Stimulated activated CD4-positive, alpha-beta T cell treated with anti-CD3 and anti-CD28 coated beads, Interleukin-4, amount 100 ng/mL, for 1 hour (primary cell): Measurements from ENCODE around the gene TMEM130.
A peak's percentile ranks its signal among the peaks of the same experiment; 100 is the strongest.

Source experiments
- DNase-seq: peaks from one replicate; pipeline ENCODE4 v3.0.0-alpha.2; 2020

Gene TMEM130

DNA sequence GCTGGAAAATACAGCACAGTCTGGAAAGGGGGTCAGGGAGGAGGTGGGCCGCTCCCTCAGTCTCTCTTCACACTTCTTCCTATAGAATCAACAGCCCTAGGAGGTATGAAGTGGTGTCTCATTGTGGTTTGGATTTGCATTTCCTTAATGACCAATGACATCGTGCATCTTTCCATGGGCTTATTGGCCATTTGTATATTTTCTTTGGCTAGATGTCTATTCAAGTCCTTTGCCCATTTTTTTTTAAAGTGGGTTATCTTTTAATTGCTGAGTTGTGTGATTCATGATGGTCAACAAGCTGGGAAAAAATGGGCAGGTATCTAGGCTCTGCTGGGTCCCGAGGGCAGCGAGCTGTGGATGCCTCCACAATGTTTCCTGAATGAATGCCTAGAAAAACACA, 29.1 kb downstream of the TMEM130 start:
- DNase-seq = no peak

GRCh38 chr7:98840096-98840495, 29.7 kb downstream of the TMEM130 start:
- DNase-seq = no peak

- no peak for DNase-seq
Measured at GRCh38 chr7:98837630-98837972, 32.2 kb downstream of the TMEM130 start.

- DNase-seq = peak; percentile 6
Measured at GRCh38 chr7:98836811-98837629, 32.8 kb downstream of the TMEM130 start.

DNA sequence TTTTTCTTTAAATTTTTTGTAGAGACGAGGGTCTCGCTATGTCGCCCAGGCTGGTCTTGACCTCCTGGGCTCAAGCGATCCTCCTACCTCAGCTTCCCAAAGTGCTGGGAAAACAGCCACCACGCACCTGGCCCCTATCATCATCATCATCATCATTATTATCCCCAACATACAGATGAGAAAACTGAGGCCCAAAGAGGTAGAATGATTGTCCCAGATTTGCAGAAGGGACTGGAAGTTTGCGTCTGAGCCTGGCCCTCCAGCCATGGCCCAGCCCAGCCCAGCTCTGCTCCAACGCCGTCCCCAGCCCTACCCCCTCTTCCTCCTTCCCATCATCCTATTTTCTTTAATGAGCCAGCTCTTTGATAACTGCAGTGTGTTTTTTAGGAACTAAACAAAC, 34.9 kb downstream of the TMEM130 start:
- no peak for DNase-seq

DNA sequence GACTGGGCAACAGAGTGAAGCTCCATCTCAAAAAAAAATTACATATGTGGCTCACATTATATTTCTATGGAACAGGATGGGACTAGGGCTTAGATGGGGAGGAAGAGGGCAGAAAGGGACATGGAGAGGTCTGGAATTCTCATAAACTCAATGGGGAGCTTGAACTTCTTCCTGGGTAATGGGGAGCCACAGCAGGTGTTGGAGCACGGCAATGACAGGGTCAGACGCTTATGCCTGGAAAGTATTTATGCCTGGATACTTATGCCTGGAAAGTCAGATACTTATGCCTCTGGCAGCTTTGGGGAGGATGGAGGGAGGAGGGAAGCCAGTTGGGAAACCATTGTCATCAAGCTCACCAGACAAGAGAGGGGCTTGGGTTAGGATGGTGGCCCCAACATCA, 36.8 kb downstream of the TMEM130 start:
- DNase-seq = no peak

DNA sequence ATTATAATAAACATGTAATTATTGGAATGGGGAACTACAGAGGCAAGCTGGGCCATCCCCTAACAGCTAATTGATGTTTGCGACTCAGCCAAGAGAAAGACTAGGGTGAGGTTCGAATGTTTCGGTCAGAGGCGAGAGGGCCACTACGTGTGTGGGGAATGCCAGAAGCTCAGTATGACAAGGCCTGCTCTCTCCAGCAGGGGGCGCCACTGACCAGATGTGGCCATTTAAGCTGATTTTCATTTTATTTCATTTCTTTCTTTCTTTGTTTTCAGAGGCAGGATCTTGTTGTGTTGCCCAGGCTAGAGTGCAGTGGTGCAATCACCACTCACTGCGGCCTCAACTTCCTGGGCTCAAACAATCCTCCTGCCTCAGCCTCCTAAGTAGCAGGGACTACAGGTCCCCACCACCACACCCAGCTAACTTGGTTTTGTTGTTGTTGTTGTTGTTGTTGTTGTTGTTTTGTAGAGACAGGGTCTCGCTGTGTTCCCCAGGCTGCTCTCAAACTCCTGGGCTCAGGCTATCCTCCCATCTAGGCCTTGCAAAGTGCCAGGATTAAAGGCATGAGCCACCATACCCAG, 38.1 kb downstream of the TMEM130 start:
- peak; percentile 41 for DNase-seq

DNA sequence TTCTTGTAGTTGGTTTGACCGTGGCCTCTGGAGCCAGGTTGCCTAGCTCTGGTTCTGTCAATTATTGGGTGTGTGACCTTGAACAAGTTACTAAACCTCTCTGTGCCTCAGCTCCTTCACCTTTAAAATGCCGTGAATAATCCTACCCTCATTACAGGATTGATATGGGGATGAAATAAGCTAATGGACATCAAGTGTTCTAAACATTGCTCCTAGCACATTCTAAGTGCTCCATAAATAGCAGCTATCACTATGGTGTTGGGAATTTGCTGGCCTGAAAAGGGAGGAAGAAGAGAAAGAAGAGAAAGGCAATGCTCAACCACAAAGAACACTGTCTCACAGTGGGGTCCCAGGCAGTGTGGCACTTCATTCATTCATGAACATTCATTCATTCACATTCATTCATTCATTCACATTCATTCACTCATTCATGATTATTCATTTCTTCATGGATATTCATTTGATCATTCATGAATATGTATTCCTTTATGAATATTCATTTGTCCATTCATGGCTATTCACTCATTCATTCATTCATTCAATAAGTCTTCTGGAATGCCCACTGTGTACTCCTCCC, 38.8 kb downstream of the TMEM130 start:
- DNase-seq = no peak

DNA sequence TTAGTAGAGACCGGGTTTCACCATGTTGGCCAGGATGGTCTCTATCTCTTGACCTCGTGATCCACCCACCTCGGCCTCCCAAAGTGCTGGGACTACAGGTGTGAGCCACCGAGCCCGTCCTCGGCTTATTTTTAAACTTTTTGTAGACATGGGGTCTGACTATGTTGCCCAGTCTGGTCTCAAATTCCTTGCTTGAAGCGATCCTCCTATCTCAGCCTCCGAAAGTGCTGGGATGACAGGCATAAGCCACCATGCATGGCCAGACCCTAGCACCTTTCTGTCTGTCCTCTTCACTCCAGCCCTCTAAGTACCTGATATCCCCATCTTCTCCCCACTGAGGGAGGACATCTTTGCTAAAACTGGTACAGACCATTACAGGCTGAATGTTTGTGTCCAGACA, 41.4 kb downstream of the TMEM130 start:
- no peak for DNase-seq

- no peak for DNase-seq
Measured at GRCh38 chr7:98827258-98827657, 42.6 kb downstream of the TMEM130 start.

DNA sequence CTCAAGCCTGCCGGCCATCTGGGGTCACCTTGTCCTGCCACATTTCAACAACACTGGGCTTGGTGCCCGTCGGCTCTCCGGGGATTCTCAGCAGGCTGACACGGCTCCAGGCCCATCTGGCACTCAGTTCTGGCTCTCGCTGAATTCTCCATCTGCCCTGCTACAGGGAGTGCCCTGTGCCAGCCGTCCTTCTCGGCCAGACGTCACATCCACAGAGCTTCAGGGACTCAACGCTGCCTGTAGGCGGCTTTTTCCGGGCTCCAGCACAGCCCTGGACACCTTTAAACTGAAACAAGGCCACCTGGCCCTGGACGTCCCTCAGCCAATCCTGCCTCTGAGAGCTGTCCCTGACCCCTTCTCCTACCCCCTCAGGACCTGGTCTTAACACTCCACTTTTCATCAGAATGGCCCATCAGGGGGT, 43.0 kb downstream of the TMEM130 start:
- DNase-seq = no peak

GRCh38 chr7:98826387-98826786, 43.4 kb downstream of the TMEM130 start:
- no peak for DNase-seq

- DNase-seq = no peak
Measured at GRCh38 chr7:98823226-98823625, 46.6 kb downstream of the TMEM130 start.

DNA sequence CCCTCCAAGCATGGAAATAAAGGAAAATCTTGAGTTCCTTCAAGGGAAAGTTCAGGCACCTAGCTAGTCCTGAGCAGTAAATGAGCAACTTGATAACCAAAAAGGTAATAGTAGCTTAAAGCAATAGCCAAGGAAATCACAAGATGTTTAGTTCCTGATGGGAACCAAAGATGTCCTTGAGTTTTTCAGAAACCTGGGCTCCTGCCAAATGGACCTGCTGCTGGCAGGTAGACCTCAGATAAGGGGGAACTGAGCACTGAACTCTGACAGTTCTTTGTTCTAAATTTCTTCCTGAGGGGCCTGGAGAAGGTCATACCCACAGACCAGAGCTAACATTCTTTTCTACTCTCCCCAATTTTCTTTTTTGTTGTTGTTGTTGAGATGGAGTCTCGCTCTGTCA, 48.5 kb downstream of the TMEM130 start:
- DNase-seq = no peak

- DNase-seq = no peak
Measured at GRCh38 chr7:98816967-98817710, 52.7 kb downstream of the TMEM130 start.

GRCh38 chr7:98816241-98816640, 53.6 kb downstream of the TMEM130 start:
- DNase-seq = no peak

DNA sequence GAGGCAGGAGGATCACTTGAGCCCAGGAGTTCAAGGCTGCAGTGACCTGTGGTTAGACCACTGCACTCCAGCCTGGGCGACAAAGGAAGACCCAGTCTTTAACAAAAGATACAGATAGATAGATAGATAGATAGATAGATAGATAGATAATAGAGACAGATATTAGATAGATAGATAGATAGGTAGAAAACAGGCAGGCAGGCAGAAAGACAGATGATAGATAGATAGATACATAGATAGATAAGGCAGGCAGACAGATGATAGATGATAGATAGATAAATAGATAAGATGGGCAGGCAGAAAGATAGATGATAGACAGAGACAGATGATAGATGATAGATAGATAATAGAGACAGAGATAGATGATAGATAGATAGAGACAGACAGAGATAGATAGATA, 54.5 kb downstream of the TMEM130 start:
- DNase-seq = no peak

DNA sequence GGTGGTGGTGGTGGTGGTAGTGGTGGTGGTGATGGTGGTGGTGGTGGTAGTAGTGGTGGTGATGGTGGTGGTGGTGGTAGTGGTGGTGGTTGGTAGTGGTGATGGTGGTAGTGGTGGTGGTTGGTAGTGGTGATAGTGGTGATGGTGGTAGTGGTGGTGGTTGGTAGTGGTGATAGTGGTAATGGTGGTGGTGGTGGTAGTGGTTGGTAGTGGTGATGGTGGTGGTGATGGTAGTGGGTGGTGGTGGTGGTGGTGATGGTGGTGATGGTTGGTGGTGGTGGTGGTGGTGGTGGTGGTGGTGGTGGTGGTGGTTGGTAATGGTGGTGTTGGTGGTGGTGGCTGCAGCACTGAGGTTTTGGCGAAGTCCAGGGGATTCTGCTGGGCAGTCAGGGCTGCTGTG, 58.5 kb downstream of the TMEM130 start:
- DNase-seq = no peak

DNA sequence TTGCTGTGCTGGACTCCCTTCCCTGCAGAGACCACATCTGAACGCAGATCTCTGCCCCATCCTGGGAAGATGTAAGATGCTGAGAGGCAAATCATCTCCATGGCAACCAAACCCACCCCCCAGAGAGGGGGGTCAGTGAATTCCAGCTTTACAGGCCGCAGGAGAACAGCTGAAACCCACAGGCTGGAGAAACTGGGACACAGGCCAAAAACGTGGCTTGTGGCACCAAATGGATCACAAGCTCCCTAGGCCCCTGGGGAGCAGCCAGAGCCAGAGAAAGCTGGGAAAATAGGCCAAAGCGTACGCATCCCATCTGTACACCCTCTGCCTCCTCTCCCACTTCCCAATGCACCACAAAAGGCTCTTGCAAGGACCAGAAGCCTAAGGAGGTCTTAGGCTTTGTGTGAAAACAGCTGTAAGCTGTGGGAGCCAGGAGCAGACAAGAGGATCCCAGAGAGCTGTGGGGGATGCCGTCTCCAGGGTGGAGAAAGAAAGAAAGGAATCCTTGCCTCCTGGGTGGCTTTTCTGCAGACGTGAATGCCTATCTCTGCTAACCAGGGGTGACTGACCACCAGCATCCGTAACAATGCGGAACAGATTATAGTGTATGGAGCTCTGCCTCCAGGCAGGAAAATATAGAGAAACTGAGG, 59.5 kb downstream of the TMEM130 start:
- no peak for DNase-seq

DNA sequence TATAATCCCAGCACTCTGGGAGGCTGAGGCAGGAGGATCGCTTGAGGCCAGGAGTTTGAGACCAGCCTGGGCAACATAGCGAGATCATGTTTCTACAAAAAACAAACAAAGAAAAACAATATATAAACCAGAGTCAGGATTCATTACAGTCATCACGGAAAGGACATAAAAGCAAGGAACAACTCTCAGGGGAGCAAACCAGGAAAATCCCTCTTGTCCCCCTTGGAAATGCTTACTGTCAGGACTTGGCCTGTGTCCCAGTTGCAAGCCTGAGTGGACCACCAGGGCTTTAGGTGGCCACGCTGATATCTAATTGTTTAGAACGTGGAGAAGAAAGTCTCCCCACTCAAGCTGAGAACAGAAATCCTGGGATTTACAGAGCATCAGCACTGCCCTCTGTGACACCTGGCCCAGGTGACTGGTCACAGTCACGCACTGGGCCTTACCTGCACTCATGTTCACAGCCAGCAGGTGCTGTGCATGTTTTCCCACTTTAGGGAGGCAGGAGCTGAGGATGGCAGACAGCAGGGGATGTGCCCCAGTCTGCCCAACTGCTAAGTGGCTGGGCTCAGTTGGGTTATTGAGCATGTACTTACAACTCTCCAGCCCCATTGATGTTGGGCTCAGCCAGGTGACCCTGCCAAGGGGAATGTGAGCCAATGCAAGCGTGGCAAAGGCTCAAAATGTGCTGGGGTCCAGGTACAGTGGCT, 60.9 kb downstream of the TMEM130 start:
- DNase-seq = no peak

DNA sequence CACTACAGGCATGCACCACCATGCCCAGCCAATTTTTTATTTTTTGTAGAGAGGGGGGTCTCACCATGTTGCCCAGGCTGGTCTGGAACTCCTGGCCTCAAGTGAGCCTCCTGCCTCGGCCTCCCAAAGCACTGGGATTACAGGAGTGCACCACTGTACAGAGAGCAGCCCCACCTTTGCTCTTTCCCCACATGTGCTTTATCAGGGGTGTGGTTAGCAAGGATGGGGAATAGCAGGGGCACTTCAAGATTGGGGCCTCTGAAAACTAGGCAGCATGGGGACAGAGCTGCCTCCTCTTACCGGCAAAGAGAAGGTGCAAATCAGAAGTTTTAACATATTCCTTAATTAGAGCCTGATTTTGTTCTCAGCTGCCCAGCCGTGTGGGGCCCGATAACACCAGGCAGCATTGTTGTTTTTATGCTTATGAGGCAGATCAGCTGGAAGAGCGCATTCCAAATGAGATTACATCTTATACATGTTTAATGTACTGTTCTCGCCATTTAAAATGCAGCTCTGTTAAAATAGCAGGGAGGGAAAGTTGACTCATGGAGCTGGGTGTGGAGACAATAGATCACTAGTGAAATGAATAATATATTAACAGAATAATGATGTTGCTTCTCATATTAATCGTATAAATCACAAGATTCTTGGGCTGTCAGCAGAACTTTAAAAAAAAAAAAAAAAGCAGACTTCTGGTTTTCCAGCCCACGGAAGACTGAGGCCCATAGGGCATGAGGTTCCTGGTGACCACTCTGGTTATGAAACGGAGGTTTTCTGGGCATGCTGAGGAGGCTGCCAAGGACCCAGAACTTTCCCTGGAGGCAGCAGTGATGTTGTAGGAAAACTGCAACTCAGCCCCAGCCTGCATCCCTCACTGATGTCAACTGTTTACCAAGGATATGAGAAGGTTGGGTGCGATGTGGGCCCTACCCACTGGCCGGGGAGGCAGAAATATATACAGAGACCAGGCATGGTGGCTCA, 62.5 kb downstream of the TMEM130 start:
- no peak for DNase-seq
